Upper lobe of left lung (tissue), 6 donors: ENCODE results near the gene ACTR5. TPM values are rescaled to one million over a fixed set of nuclear protein-coding genes. Genes with fewer than 3 reads are reported as not detected.

Experiments
- ATAC-seq, 2 donors: fragments of 200-7000 bp; cut with Tn5 transposase; one replicate each; pipeline ENCODE4 v1.9.1; 2022; ENCODE audit warnings: mild to moderate bottlenecking in 2 of 2, moderate library complexity in 2 of 2; ENCODE audit not compliant: low FRiP score in 2 of 2
- DNase-seq, 2 donors: peaks; one replicate each; pipeline ENCODE4 v3.0.0-alpha.2; 2019 to 2020
- H3K27ac ChIP-seq, 4 donors: fragments of 200-600 bp; sonication (generic); one replicate each; pipeline ENCODE4 v1.5.1; 2016 to 2019
- H3K27me3 ChIP-seq, 4 donors: fragments of 200-600 bp; sonication (generic); one replicate each; pipeline ENCODE4 v1.5.1; 2017 to 2019
- H3K36me3 ChIP-seq, 4 donors: fragments of 200-600 bp; sonication (generic); one replicate each; pipeline ENCODE4 v1.5.1; 2016 to 2019
- H3K4me1 ChIP-seq, 4 donors: fragments of 200-600 bp; sonication (generic); one replicate each; pipeline ENCODE4 v1.5.1; 2018 to 2019
- H3K4me3 ChIP-seq, 4 donors: fragments of 200-600 bp; sonication (generic); one replicate each; pipeline ENCODE4 v1.5.1; 2017 to 2019; ENCODE audit warnings: mild to moderate bottlenecking in 2 of 4, moderate library complexity in 1 of 4
- H3K9me3 ChIP-seq, 4 donors: fragments of 200-600 bp; sonication (generic); one replicate each; pipeline ENCODE4 v1.5.1; 2018 to 2019
- CTCF ChIP-seq, 6 experiments: fragments of 450-650 bp in 4 of 6; fragments of 200-600 bp in 2 of 6; sonication (generic) in 2 of 6; IDR thresholded peaks; one replicate each; pipeline ENCODE4 v1.5.1; 2016 to 2019; ENCODE audit warnings: antibody characterized with exemption in 6 of 6
- EP300 ChIP-seq, 4 donors: sonication (generic); formaldehyde crosslinking; IDR thresholded peaks; one replicate each; pipeline ENCODE4 v1.5.1; 2017; ENCODE audit warnings: antibody characterized with exemption in 4 of 4, control low read depth in 2 of 4
- POLR2A ChIP-seq, 4 donors: fragments of 450-650 bp; IDR thresholded peaks; one replicate each; pipeline ENCODE4 v1.5.1; 2016 to 2017; ENCODE audit warnings: antibody characterized with exemption in 4 of 4, mild to moderate bottlenecking in 2 of 4
- POLR2AphosphoS5 ChIP-seq, 2 donors: sonication (generic); formaldehyde crosslinking; IDR thresholded peaks; one replicate each; pipeline ENCODE4 v1.5.1; 2017; ENCODE audit warnings: antibody characterized with exemption in 2 of 2
- WGBS, 2 donors: methylation state at CpG; one replicate each; pipeline ENCODE4 v1.1.5; 2017 to 2018; 5-methylcytosine and 5-hydroxymethylcytosine counted together
- total RNA-seq, 6 donors: library from RNA; depleted of rRNA in 4 of 6; stranded (reverse); fragments of >200 nt in 4 of 6; gene quantifications; one replicate each; pipeline versions ENCODE4 v1.1.0 to v1.2.1, GENCODE V29; 2016 to 2021
- donor health status: DM: no; HTN: no; CAD: no; lungs with moderate emphysema.
- donor health status: DM: no; HTN: yes; CAD: no; lungs with severe emphysema.

The ACTR5 gene
- total RNA-seq, 6 donors from 2014 or later = 7.2 to 23.0 (median 8.8) TPM

- H3K27ac ChIP-seq = no peak overlapping the region
- ATAC-seq (no peak), DNase-seq (no peak)
- H3K27me3 ChIP-seq = peaks cover 0 to 55% (median 31%) of the 10 kb centered on the region in 4 donors
- H3K4me3 ChIP-seq = no peak overlapping the region
- peaks cover 12 to 47% (median 22%) of the 10 kb centered on the region in 4 donors for H3K4me1 ChIP-seq
- H3K9me3 ChIP-seq = no peaks in the 10 kb centered on the region
- TF ChIP-seq POLR2AphosphoS5 (IDR thresholded peaks at IDR 0.05) (no peak), CTCF (IDR thresholded peaks at IDR 0.05) (no peak), EP300 (IDR thresholded peaks at IDR 0.05) (no peak), POLR2A (IDR thresholded peaks at IDR 0.05) (no peak)
- WGBS, 2 donors = 4 to 5% methylated on average over 4 to 7 of the region's 7 CpGs
- no peaks in the 10 kb centered on the region for H3K36me3 ChIP-seq
Measured at GRCh38 chr20:38722683-38723016, 25.6 kb upstream of the ACTR5 start.

- H3K9me3 ChIP-seq = no peaks in the 10 kb centered on the region
- WGBS, 2 donors = 2% methylated on average over 32 to 56 of the region's 56 CpGs
- H3K36me3 ChIP-seq = no peaks in the 10 kb centered on the region
- H3K4me1 ChIP-seq = peaks cover 13 to 51% (median 25%) of the 10 kb centered on the region in 4 donors
- peak in 1 of 2 donors; percentile 69 for DNase-seq
- no peak overlapping the region for H3K4me3 ChIP-seq
- no peak for ATAC-seq
- TF ChIP-seq EP300 (IDR thresholded peaks at IDR 0.05) = no peak
- TF ChIP-seq CTCF (IDR thresholded peaks at IDR 0.05) = no peak
- TF ChIP-seq POLR2AphosphoS5 (IDR thresholded peaks at IDR 0.05) = no peak
- TF ChIP-seq POLR2A (IDR thresholded peaks at IDR 0.05) = no peak
- H3K27ac ChIP-seq = no peak overlapping the region
- peaks cover 0 to 61% (median 34%) of the 10 kb centered on the region in 4 donors for H3K27me3 ChIP-seq
Measured at GRCh38 chr20:38723017-38723847, 25.0 kb upstream of the ACTR5 start.

- no peak for TF ChIP-seq POLR2A (IDR thresholded peaks at IDR 0.05)
- TF ChIP-seq CTCF (IDR thresholded peaks at IDR 0.05) = no peak
- TF ChIP-seq EP300 (IDR thresholded peaks at IDR 0.05) = no peak
- no peak for TF ChIP-seq POLR2AphosphoS5 (IDR thresholded peaks at IDR 0.05)
- DNase-seq = peak in 1 of 2 donors; percentile 82
Measured at GRCh38 chr20:38723848-38724625, 24.2 kb upstream of the ACTR5 start, which contains the start of gene SLC32A1. SLC32A1 (plus strand) TSS chr20:38724486; CDS start chr20:38724725, 239 bp downstream.

GRCh38 chr20:38724626-38725147 lies 23.6 kb upstream of the ACTR5 start:
- DNase-seq = peak in 1 of 2 donors; percentile 66
- TF ChIP-seq POLR2AphosphoS5 (IDR thresholded peaks at IDR 0.05) (no peak), EP300 (IDR thresholded peaks at IDR 0.05) (no peak), POLR2A (IDR thresholded peaks at IDR 0.05) (no peak), CTCF (IDR thresholded peaks at IDR 0.05) (no peak)
- H3K4me3 ChIP-seq = no peak overlapping the region
- H3K9me3 ChIP-seq = no peaks in the 10 kb centered on the region
- H3K36me3 ChIP-seq = no peaks in the 10 kb centered on the region
- peaks cover 0 to 75% (median 44%) of the 10 kb centered on the region in 4 donors for H3K27me3 ChIP-seq
- no peak for ATAC-seq
- 8% methylated on average over 36 of the region's 46 CpGs; no CpG with 5 or more reads in 1 of the 2 donors for WGBS, 2 donors
- no peak overlapping the region for H3K27ac ChIP-seq
- H3K4me1 ChIP-seq = peaks cover 13 to 64% (median 29%) of the 10 kb centered on the region in 4 donors

More at GRCh38 chr20:38723848-38724625, 24.2 kb upstream of the ACTR5 start, which contains the start of gene SLC32A1:
- no peak for ATAC-seq
- 2% methylated on average over 12 to 29 of the region's 76 CpGs for WGBS, 2 donors
- Histone ChIP-seq H3K9me3 (no peaks in the 10 kb centered on the region), H3K4me1 (peaks cover 13 to 59% (median 26%) of the 10 kb centered on the region in 4 donors), H3K27ac (no peak within 1 kb of the TSS), H3K27me3 (peaks cover 0 to 69% (median 39%) of the 10 kb centered on the region in 4 donors), H3K4me3 (no peak within 1 kb of the TSS), H3K36me3 (no peaks in the 10 kb centered on the region)
